Epithelial cell of proximal tubule (primary cell): ENCODE measurements around the gene SMIM28. TPM values are rescaled to one million over a fixed set of nuclear protein-coding genes. Genes with fewer than 3 reads are reported as not detected.

Experiments used
- DNase-seq: peaks from one replicate; pipeline ENCODE4 v3.0.0-alpha.2; 2011; ENCODE audit warnings: low read depth
- H3K4me3 ChIP-seq: 2 replicates; pipeline ENCODE4 v1.5.1; 2011; ENCODE audit warnings: low read depth, mild to moderate bottlenecking, low read length
- CTCF ChIP-seq: conservative IDR thresholded peaks from 2 replicates; pipeline ENCODE4 v1.5.1; 2012; ENCODE audit warnings: low read depth, mild to moderate bottlenecking, low read length
- total RNA-seq: library from RNA; depleted of rRNA; stranded (reverse); fragments of >200 nt; gene quantifications from 2 replicates; pipeline ENCODE4 v1.2.3, GENCODE V29; 2015

The SMIM28 gene
- total RNA-seq, 1 donor from 2014 or later: not detected

GRCh38 chr6:138336221-138336620, 41.5 kb upstream of the SMIM28 start:
- no peak overlapping the region for H3K4me3 ChIP-seq
- DNase-seq: no peak
- no peak for TF ChIP-seq CTCF

DNA sequence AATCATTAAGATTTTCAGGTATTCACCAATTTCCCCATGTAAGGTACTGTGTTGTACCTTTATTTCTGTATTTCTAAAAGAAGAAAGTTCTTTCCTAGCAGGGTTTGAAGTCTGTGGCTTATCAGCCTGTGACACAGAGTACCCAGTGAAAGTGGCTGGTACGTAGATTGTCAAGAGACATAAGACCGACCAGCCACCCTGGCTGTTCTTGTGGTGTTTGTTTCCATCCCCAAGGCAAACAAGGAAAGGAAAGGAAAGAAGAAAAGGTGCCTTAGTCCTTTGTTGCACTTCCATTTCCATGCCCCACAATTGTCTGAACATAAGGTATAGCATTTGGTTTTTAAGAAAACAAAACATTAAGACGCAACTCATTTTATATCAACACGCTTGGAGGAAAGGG, 40.6 kb upstream of the SMIM28 start:
- H3K4me3 ChIP-seq: no peak overlapping the region
- DNase-seq: no peak
- TF ChIP-seq CTCF: no peak

DNA sequence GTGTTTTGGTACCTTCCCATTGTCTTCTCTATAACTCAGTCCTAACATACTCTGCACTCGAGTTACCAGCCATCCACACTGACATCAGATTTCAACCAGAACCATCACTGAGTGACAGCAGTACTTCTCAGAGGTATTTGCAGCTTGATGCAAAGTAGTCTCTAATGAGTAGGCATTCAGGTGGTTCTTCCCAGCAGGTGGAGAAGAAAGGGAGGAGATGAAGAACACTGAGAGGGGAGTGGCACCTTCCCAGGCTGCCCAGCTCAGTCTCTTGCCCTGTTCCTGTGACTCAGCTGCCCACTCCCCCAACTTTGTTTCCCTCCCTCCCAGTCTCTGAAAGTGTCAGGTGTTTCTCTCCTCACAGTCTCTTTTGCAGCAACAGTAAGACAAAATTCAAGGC, 38.7 kb upstream of the SMIM28 start:
- no peak for DNase-seq
- no peak overlapping the region for H3K4me3 ChIP-seq
- TF ChIP-seq CTCF: no peak

GRCh38 chr6:138341176-138341575, 36.5 kb upstream of the SMIM28 start:
- TF ChIP-seq CTCF: no peak
- no peak overlapping the region for H3K4me3 ChIP-seq
- no peak for DNase-seq

DNA sequence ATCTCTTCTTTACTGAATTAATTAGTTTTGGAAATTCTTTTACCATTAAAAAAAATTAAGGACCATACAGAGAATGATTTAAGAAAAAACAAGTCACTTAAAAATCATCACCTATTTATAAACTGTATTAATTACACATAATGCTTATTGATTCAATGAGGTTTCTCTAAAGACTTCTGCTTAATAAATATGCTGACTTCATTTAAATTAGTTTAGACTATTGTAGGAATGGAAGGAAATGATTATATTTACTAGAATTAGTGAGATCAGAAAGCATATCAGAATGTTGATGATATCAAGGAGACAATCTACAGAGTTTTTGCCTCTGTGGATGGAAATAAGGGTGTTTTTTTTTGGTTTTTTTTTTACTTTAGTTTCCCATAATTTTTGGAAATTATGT, 34.6 kb upstream of the SMIM28 start:
- no peak overlapping the region for H3K4me3 ChIP-seq
- no peak for DNase-seq
- TF ChIP-seq CTCF: no peak

DNA sequence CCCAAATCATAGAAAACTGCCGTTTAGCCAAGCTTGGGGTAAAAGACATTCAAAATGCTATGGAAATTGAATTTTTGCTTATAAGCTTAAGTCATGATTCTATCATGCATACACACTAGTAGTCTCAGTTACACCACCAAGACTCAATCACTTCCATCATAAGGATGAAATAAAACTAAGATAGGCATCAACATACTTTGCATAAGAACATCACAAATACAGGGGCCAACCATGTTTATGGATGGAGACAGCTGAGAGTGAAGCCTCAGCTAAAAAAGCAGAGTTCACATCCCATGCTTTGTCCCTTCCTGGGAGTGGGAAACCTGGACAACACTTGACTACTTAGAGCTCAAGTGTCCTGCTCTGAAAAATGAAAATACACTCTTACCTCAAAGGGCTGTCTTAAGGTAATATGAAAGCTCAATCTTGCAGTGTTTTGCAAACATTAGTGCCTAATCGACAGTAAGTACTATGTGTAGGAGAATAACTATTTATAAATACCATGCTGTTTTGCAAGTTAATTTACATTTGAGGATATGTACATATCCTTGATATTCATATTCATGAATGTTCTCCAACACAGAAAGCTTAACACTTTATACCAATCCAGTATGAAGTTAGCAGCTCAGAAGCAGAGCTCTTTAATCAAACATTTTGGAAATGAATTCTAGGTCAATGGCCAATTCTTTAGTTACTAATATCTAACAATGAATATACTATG, 32.0 kb upstream of the SMIM28 start:
- DNase-seq: no peak
- TF ChIP-seq CTCF: no peak
- no peak overlapping the region for H3K4me3 ChIP-seq
